DMS114 treated with DMSO at 0.1 percent for 48 hours (cell line): Measurements from ENCODE around the gene KAT7.

ENCODE experiments used
- DNase-seq: peaks from one replicate; lab custom pipeline; 2025; ENCODE audit not compliant: unreplicated experiment; lab: John Stamatoyannopoulos, UW

The KAT7 gene

DNA sequence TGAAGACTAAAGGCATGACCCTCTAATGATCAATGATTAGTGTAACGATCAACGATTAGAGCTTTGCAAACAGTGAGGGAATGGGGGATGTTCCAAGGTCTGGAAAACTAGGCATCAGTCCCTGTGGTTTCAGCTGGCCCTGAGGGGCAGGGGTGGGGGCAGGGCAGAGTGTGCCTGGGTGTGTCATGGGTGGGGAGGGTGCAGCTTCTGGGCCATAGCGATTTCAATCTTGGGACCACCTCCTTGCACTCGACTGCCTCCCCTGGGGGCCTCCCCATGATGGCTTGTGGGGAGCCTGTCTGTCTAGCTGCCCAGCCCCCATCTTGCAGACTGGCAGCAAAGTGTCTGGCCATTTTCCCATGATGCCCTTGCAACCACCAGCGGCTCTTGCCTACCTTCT, 51.0 kb downstream of the KAT7 start:
- DNase-seq, result no peak

GRCh38 chr17:49841548-49841947, 53.1 kb downstream of the KAT7 start:
- no peak for DNase-seq

DNA sequence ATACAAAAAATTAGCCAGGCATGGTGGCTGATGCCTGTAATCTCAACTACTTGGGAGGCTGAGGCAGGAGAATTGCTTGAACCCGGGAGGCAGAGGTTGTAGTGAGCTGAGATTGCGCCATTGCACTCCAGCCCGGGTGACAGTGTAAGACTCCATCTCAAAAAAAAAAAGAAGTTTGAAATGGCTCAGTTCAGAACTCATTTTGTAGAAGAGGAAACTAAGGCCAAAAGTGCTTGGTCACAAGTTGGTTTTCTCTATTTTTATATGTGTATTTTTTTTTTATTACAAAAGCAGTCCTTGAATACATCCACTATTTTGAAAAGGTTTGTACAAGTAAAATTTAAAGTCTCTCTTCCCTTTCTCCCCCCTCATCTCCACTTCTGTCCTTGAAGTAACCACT, 53.9 kb downstream of the KAT7 start:
- DNase-seq, result no peak

DNA sequence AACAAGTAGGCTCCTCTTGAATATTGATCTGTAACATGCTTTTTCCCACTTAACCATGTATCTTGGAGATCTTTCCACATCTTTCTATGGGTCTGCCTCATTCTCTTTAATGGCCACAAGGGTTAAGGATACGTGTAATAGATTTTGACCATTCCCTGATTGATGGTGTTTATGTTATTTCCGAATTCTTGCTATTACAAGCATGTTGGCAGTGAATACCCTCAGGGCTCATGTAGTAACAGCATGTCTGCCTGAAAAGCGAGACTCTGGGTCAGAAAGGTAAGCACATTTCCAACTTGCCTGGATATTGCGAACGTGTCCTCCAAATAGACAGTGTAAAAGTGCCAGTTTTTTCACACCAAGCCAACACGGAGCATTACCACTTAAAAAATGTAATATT, 54.4 kb downstream of the KAT7 start:
- no peak for DNase-seq

DNA sequence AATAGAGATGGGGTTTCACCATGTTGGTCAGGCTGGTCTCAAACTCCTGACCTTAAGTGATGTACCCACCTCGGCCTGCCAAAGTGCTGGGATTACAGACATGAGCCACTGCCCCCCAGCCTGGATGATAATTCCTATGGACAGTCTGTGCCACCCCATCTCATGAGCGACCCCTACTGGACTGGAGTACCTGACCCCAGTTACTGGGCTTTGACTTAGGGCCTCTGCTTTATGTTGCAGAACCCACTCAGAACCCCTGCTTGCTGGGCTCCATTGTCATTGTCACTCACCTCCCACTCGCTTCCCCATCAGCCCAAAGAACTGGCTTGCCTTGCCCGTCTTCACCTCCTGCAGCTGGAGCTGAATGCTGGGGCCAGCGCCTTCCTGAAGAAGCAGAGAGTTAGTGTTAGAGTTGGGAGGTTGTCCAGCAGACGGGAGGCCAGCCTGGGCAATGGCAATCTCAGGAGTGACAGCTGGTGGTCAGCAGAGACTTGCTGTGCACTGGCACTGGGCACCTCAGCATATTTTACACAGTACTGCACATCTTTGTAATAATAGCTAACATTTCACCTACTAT, 55.4 kb downstream of the KAT7 start:
- no peak for DNase-seq

GRCh38 chr17:49845321-49845720, 56.8 kb downstream of the KAT7 start:
- DNase-seq, result no peak

GRCh38 chr17:49846938-49847712, 58.6 kb downstream of the KAT7 start:
- no peak for DNase-seq

- DNase-seq, result no peak
Measured at GRCh38 chr17:49848019-49848473, 59.6 kb downstream of the KAT7 start, which contains the start of gene TAC4. TSS of gene TAC4 (minus strand) at chr17:49848069. CDS start at chr17:49848017, 52 bp downstream.

- DNase-seq, result no peak
Measured at GRCh38 chr17:49848739-49849138, 60.3 kb downstream of the KAT7 start.

DNA sequence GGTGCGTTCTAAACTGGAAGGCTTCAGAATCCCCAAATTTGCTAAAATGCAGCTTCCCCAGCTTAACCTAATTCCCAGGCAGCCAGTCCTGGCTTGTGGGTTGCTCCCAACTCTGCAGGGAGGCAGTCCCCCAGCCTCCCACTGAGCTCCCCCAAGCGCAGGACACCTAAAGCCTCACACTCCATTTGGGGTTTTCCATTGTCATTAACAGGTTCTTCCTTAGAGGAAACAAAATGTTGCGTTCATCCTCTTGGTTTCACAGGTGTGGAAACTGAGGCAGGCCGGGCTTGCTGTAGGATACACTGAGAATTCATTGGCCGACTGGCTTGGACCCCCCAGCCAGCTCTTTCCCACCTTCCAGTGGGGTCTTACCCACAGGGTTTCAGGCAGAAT, 61.7 kb downstream of the KAT7 start:
- no peak for DNase-seq

- DNase-seq, result no peak
Measured at GRCh38 chr17:49850772-49851386, 62.4 kb downstream of the KAT7 start.

GRCh38 chr17:49851387-49852291, 63.2 kb downstream of the KAT7 start:
- DNase-seq, result no peak

DNA sequence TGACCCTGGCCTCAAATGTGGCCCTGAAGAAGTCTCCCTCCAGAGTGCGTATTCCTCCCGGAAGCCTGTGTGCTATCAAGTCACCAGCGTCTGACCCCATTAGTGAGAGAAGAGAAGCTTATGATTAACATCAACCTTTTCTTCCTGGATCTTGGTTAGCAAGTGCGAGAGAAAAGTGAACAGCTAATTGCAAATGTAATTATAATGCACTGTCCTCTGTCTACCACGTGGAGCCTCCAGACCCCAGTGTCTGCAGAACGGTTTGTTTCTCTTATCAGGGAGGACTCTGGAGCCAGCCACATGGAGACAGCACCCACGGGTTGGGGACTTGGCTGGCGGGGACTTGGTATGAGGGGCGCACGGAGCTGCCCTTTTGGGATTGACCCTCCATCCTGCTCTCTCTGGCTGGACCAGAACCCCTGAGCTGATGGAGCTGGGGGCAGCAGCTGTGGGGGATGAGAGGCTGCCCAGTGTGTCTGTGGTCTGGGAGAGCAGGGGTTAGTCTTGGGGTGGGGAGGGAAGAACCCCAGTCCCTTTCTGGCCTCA, 65.1 kb downstream of the KAT7 start:
- no peak for DNase-seq

DNA sequence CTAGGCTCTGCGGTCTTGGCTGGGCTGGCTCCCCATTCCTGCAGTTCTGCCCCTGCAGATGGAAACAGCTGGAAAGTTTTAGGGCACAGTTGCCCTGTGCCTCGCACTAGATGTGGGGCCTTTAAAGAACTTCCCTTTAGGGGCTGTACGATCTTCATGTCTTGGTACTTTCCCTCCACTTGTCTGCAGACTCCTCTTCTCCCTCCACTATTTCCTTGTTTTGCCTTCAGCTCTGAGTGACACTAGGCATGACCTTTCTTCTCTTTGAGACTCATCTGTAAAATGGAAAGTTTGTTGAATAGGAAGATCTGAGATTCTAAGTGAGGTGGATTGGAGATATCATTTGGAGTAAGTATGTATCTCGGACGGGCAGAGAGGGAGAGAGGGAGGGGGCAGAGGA, 65.6 kb downstream of the KAT7 start:
- DNase-seq, result no peak

GRCh38 chr17:49858796-49859195, 70.3 kb downstream of the KAT7 start:
- no peak for DNase-seq

GRCh38 chr17:49859991-49860953, 71.8 kb downstream of the KAT7 start:
- no peak for DNase-seq

GRCh38 chr17:49861150-49861884, 72.8 kb downstream of the KAT7 start:
- DNase-seq, result peak; percentile 30

DNA sequence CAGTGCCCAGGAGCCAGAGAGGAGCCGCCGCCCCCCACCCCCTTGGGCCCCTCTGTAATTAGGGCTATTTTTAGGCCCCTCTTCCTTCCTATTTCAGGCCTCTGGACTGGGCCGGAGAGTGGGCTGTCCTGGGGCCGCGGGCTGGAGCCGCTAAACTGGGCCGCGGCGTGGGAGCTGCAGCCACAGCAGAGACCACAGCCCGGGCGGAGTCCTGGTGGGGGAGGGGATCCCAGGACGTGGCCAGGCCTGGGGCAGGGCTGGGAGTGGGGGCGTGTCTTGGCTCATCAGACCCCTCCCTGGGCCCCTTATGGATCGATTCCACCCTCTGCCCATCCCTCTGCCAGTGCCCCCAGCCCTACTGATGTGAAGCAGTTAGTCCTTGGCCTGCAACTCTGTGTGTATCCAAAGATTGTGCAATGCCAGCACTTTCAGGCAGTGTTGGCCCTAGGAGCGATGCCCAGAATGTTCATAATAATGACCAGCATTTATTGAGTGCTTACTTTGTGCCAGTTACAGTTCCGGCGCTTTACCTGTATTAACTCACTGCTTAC, 74.4 kb downstream of the KAT7 start:
- DNase-seq, result no peak

DNA sequence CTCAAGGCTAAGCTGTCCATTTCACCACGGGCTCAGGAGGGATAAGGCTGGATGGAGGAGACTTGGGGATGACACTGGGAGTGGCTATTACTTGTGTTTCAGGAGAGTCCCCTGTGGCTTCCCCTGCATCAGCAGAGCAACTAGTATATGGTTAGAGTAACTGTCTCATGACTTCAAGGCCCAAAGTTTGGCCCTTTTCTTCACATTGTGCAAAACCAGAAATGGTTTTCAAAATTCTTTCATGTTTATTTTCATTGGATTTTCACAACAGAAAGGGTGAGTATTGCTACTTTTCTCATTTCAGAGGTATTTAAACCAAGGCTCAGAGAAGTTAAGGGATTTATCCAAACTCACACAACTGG, 77.5 kb downstream of the KAT7 start:
- no peak for DNase-seq
